Bronchial epithelial cell (primary cell): Measurements from ENCODE around the gene TAS2R19. TPM values are rescaled to one million over a fixed set of nuclear protein-coding genes. Genes with fewer than 3 reads are reported as not detected.

Experiments used
- DNase-seq: peaks from one replicate; pipeline ENCODE4 v3.0.0-alpha.2; 2010; ENCODE audit warnings: low read depth
- FAIRE-seq: peaks from 2 replicates; lab custom pipeline; 2011; peaks lifted over from hg19 to GRCh38; lab: Jason Lieb, UNC
- H3K27me3 ChIP-seq: 2 replicates; pipeline ENCODE4 v1.5.1; 2011; ENCODE audit warnings: low read length; ENCODE audit not compliant: control insufficient read depth, insufficient read depth
- H3K36me3 ChIP-seq: 2 replicates; pipeline ENCODE4 v1.5.1; 2011; ENCODE audit warnings: low read length; ENCODE audit not compliant: control insufficient read depth, insufficient read depth
- H3K4me3 ChIP-seq: 2 replicates; pipeline ENCODE4 v1.5.1; 2011; ENCODE audit warnings: mild to moderate bottlenecking, low read depth, low read length, control low read depth
- CTCF ChIP-seq: IDR thresholded peaks from 2 replicates; pipeline ENCODE4 v1.5.1; 2011; ENCODE audit warnings: mild to moderate bottlenecking, moderate library complexity, low read length, control low read depth, inconsistent platforms; ENCODE audit not compliant: insufficient read depth, severe bottlenecking
- total RNA-seq: library from RNA; depleted of rRNA; stranded (reverse); fragments of >200 nt; gene quantifications from 2 replicates; pipeline ENCODE4 v1.2.1, GENCODE V29; 2014

The TAS2R19 gene
- total RNA-seq, 1 donor from 2014 or later, result 3.9 TPM

- Histone ChIP-seq H3K4me3 (no peak overlapping the region), H3K27me3 (no peaks in the 10 kb centered on the region), H3K36me3 (no peaks in the 10 kb centered on the region)
- DNase-seq, result no peak
- FAIRE-seq, result no peak
- TF ChIP-seq CTCF, result no peak
These were observed 14.8 kb downstream of the TAS2R19 start for GRCh38 chr12:11007608-11008007.

- Histone ChIP-seq H3K4me3 (no peak within 1 kb of the TSS), H3K36me3 (no peaks in the 10 kb centered on the region), H3K27me3 (no peaks in the 10 kb centered on the region)
- TF ChIP-seq CTCF, result no peak
- no peak for FAIRE-seq
- DNase-seq, result no peak
These were observed 24.2 kb downstream of the TAS2R19 start, which contains the start of gene TAS2R20 for GRCh38 chr12:10998204-10998603. Gene TAS2R20, minus strand, starts transcription at chr12:10998304. Its CDS starts 429 bp downstream, at chr12:10997875.

GRCh38 chr12:10994307-10994706, 28.1 kb downstream of the TAS2R19 start:
- DNase-seq (no peak), FAIRE-seq (no peak)
- Histone ChIP-seq H3K27me3 (no peaks in the 10 kb centered on the region), H3K36me3 (no peaks in the 10 kb centered on the region), H3K4me3 (no peak overlapping the region)
- no peak for TF ChIP-seq CTCF

- Histone ChIP-seq H3K36me3 (no peaks in the 10 kb centered on the region), H3K4me3 (no peak overlapping the region), H3K27me3 (no peaks in the 10 kb centered on the region)
- TF ChIP-seq CTCF, result no peak
- DNase-seq (no peak), FAIRE-seq (no peak)
These were observed 33.3 kb downstream of the TAS2R19 start for GRCh38 chr12:10989107-10989506.

GRCh38 chr12:10986812-10987211, 35.6 kb downstream of the TAS2R19 start, which contains the start of gene TAS2R50:
Gene TAS2R50, minus strand, starts transcription at chr12:10986912. Its CDS starts 52 bp downstream, at chr12:10986860.
- DNase-seq, result no peak
- no peak for FAIRE-seq
- no peaks in the 10 kb centered on the region for H3K36me3 ChIP-seq

More at GRCh38 chr12:10986812-10987211, 35.6 kb downstream of the TAS2R19 start, which contains the start of gene TAS2R50:
- Histone ChIP-seq H3K4me3 (no peak within 1 kb of the TSS), H3K27me3 (no peaks in the 10 kb centered on the region)
- TF ChIP-seq CTCF, result no peak
